ENCODE results near the gene MAGIX. TPM values are rescaled to one million over a fixed set of nuclear protein-coding genes. Genes with fewer than 3 reads are reported as not detected.

MAGIX gene
- total RNA-seq, 2 experiments from 2014 or later, result 1.6 to 2.0 TPM

Other genes starting within 250 kb of the MAGIX start
- 100 to 1,000 TPM; 354 to 359 TPM for gene PIM2, start 243.7 kb upstream of the MAGIX start, total RNA-seq
- gene OTUD5, start 205.2 kb upstream of the MAGIX start, total RNA-seq, result 10 to 100 TPM; 63.2 to 63.7 TPM
- gene KCND1, start 190.9 kb upstream of the MAGIX start, total RNA-seq, result 1 to 10 TPM; 4.9 TPM
- gene GRIPAP1, start 160.5 kb upstream of the MAGIX start, total RNA-seq, result 100 to 1,000 TPM; 104 to 116 TPM
- 10 to 100 TPM; 32.2 to 32.7 TPM for gene TFE3, start 119.4 kb upstream of the MAGIX start, total RNA-seq
- 1 to 10 TPM; 5.8 to 6.5 TPM for gene CCDC120, start 103.8 kb upstream of the MAGIX start, total RNA-seq
- gene PRAF2, start 88.8 kb upstream of the MAGIX start, total RNA-seq, result 10 to 100 TPM; 21.1 to 23.9 TPM
- 10 to 100 TPM; 51.1 to 58.7 TPM for gene WDR45, start 82.9 kb upstream of the MAGIX start, total RNA-seq
- 10 to 100 TPM; 41.9 to 43.6 TPM for gene GPKOW, start 39.0 kb upstream of the MAGIX start, total RNA-seq
- 100 to 1,000 TPM; 267 to 273 TPM for gene PLP2, start 9.1 kb downstream of the MAGIX start, total RNA-seq
- gene PRICKLE3, start 23.6 kb downstream of the MAGIX start, total RNA-seq, result 10 to 100 TPM; 19.0 to 20.3 TPM
- 1 to 10 TPM; 1.1 to 1.2 TPM for gene SYP, start 37.4 kb downstream of the MAGIX start, total RNA-seq
- gene CACNA1F, start 70.6 kb downstream of the MAGIX start, total RNA-seq, result under 1 TPM; 0.50 to 0.93 TPM
- 10 to 100 TPM; 23.4 to 24.6 TPM for gene CCDC22, start 72.7 kb downstream of the MAGIX start, total RNA-seq
- gene FOXP3, start 102.0 kb downstream of the MAGIX start, total RNA-seq, result 10 to 100 TPM; 18.4 to 19.1 TPM
- 1 to 10 TPM; 9.3 to 9.9 TPM for gene PPP1R3F, start 107.0 kb downstream of the MAGIX start, total RNA-seq
- gene GAGE10, start 140.9 kb downstream of the MAGIX start, total RNA-seq, result not detected
- gene GAGE12J, start 159.3 kb downstream of the MAGIX start, total RNA-seq, result not detected
- gene GAGE13, start 168.8 kb downstream of the MAGIX start, total RNA-seq, result not detected